Stimulated activated CD8-positive, alpha-beta memory T cell treated with anti-CD3 and anti-CD28 coated beads, Interleukin-4, amount 100 ng/mL, for 4 hours (primary cell): ENCODE data around the gene C5orf24.
"Not testable (repeated sequence)": the region's sequence is repeated elsewhere in the genome, so short reads cannot be mapped to it uniquely, and the experiment has no call there.

Experiments used
- DNase-seq, 2 donors: peaks; one replicate each; pipeline ENCODE4 v3.0.0-alpha.2; 2020; ENCODE audit warnings: low read depth in 2 of 2, low spot score in 1 of 2

C5orf24 gene

GRCh38 chr5:134845852-134846640 lies at the start of gene C5orf24:
Gene C5orf24, plus strand, starts transcription at chr5:134845968. Its CDS starts 8,933 bp downstream, at chr5:134854901.
- peak; percentile 78 to 84 for DNase-seq

GRCh38 chr5:134798468-134798867 lies 47.3 kb upstream of the C5orf24 start:
- no peak for DNase-seq

- no peak for DNase-seq
Measured at GRCh38 chr5:134803821-134804220, 41.9 kb upstream of the C5orf24 start.

GRCh38 chr5:134813407-134813806 lies 32.4 kb upstream of the C5orf24 start:
- DNase-seq, result no peak

- DNase-seq, result no peak
Measured at GRCh38 chr5:134813827-134814226, 31.9 kb upstream of the C5orf24 start.

- DNase-seq, result no peak
Measured at GRCh38 chr5:134817006-134817405, 28.8 kb upstream of the C5orf24 start.

GRCh38 chr5:134818776-134819175 lies 27.0 kb upstream of the C5orf24 start:
- no peak for DNase-seq

- no peak for DNase-seq
Measured at GRCh38 chr5:134819407-134819963, 26.3 kb upstream of the C5orf24 start.

- DNase-seq, result no peak
Measured at GRCh38 chr5:134821841-134822240, 23.9 kb upstream of the C5orf24 start.

- DNase-seq, result no peak
Measured at GRCh38 chr5:134824681-134825080, 21.1 kb upstream of the C5orf24 start.

GRCh38 chr5:134825212-134825611 lies 20.6 kb upstream of the C5orf24 start:
- no peak for DNase-seq

- no peak for DNase-seq
Measured at GRCh38 chr5:134833340-134834032, 12.3 kb upstream of the C5orf24 start.

- no peak for DNase-seq
Measured at GRCh38 chr5:134835623-134836022, 10.1 kb upstream of the C5orf24 start.

GRCh38 chr5:134837530-134838181 lies 8.1 kb upstream of the C5orf24 start:
- no peak for DNase-seq

- not testable (repeated sequence) for DNase-seq
Measured at GRCh38 chr5:134838361-134838760, 7.4 kb upstream of the C5orf24 start.

GRCh38 chr5:134840811-134841210 lies 5.0 kb upstream of the C5orf24 start:
- DNase-seq, result no peak

GRCh38 chr5:134844252-134844651 lies 1.5 kb upstream of the C5orf24 start:
- no peak for DNase-seq

- DNase-seq, result no peak
Measured at GRCh38 chr5:134845335-134845851, 375 bp upstream of the C5orf24 start.

- DNase-seq, result no peak
Measured at GRCh38 chr5:134846641-134846960, 833 bp downstream of the C5orf24 start.

- DNase-seq, result not testable (repeated sequence)
Measured at GRCh38 chr5:134849434-134849933, 3.7 kb downstream of the C5orf24 start.

GRCh38 chr5:134851307-134851923 lies 5.6 kb downstream of the C5orf24 start:
- DNase-seq, result no peak
